HCT116 (cell line): ENCODE results near the gene COPG1. TPM values are rescaled to one million over a fixed set of nuclear protein-coding genes. Genes with fewer than 3 reads are reported as not detected.
"Not testable (repeated sequence)": the region's sequence is repeated elsewhere in the genome, so short reads cannot be mapped to it uniquely, and the experiment has no call there.

Experiments used
- ATAC-seq: fragments of 200-7000 bp; cut with Tn5 transposase; 2 replicates; pipeline ENCODE4 v1.9.1; 2020; ENCODE audit warnings: mild to moderate bottlenecking, moderate library complexity
- BruUV-seq: library from RNA; stranded (reverse); fragments of 400-500 nt; replicated peaks from 2 replicates; lab custom pipeline; 2021; lab: Mats Ljungman, UMichigan
- CTCF ChIA-PET: fragments of 300-600 bp; sonication (Branson Sonifier 250); formaldehyde crosslinking; loops from one replicate; lab custom pipeline; 2021; ENCODE audit warnings: antibody characterized with exemption; lab: Charles Lee
- POLR2A ChIA-PET: fragments of 300-600, 350-600 bp; sonication (Branson Sonifier 250); formaldehyde crosslinking; loops from one replicate; lab custom pipeline; 2021; ENCODE audit warnings: antibody characterized with exemption; lab: Charles Lee
- RAD21 ChIA-PET, 2 experiments: fragments of 300-600 bp; sonication (Branson Sonifier 250); formaldehyde crosslinking; loops; one replicate each; lab custom pipeline; 2023; ENCODE audit warnings: low total read pairs in 2 of 2; ENCODE audit not compliant: uncharacterized antibody in 2 of 2, unreplicated experiment in 2 of 2, low non-redundant PET in 1 of 2; lab: Charles Lee
- DNase-seq: peaks from one replicate; pipeline ENCODE4 v3.0.0-alpha.2; 2010; ENCODE audit warnings: low read depth, low spot score
- H2AFZ ChIP-seq: fragments of 200-600 bp; shearing (Covaris generic), sonication (generic); 2 replicates; pipeline ENCODE4 v1.6.1; 2017; ENCODE audit warnings: low read depth, mixed run types, mixed read lengths, antibody characterized with exemption, low read length; ENCODE audit not compliant: poor library complexity, severe bottlenecking
- H3K27ac ChIP-seq: 2 replicates; pipeline ENCODE4 v1.5.1; 2012; ENCODE audit warnings: low read depth, low read length
- H3K27me3 ChIP-seq: fragments of 200-600 bp; sonication (generic); 2 replicates; pipeline ENCODE4 v1.6.1; 2016; ENCODE audit warnings: mixed run types, low read length, mixed read lengths; ENCODE audit not compliant: insufficient read depth
- H3K36me3 ChIP-seq, 2 experiments: fragments of 200-500 bp in 1 of 2; fragments of 200-600 bp in 1 of 2; sonication (Bioruptor generic) in 1 of 2; sonication (generic) in 1 of 2; 2 replicates each; pipeline versions ENCODE4 v1.5.1 to v1.6.1; 2014 to 2016; ENCODE audit warnings: low read length in 2 of 2, inconsistent platforms in 1 of 2, mixed read lengths in 1 of 2, mixed run types in 1 of 2; ENCODE audit not compliant: insufficient read depth in 2 of 2, control insufficient read depth in 1 of 2
- H3K4me1 ChIP-seq, 2 experiments: fragments of 200-600 bp in 1 of 2; sonication (generic) in 1 of 2; 2 replicates each; pipeline versions ENCODE4 v1.5.1 to v1.6.1; 2012 to 2017; ENCODE audit warnings: low read length in 2 of 2, inconsistent platforms in 1 of 2, mild to moderate bottlenecking in 1 of 2, mixed read lengths in 1 of 2, mixed run types in 1 of 2, moderate library complexity in 1 of 2; ENCODE audit not compliant: insufficient read depth in 2 of 2, control insufficient read depth in 1 of 2
- H3K4me2 ChIP-seq: fragments of 200-600 bp; sonication (generic); 2 replicates; pipeline ENCODE4 v1.6.1; 2017; ENCODE audit warnings: mixed run types, low read length, mixed read lengths
- H3K4me3 ChIP-seq, 2 experiments: fragments of 200-600 bp in 1 of 2; sonication (generic) in 1 of 2; replicated peaks in 1 of 2; 2 replicates each; pipeline ENCODE4 v1.5.1; 2011 to 2016; ENCODE audit warnings: low read length in 2 of 2, control low read depth in 1 of 2, low read depth in 1 of 2, mild to moderate bottlenecking in 1 of 2, mixed read lengths in 1 of 2, mixed run types in 1 of 2
- H3K79me2 ChIP-seq: fragments of 200-600 bp; sonication (generic); 2 replicates; pipeline ENCODE4 v1.6.1; 2017; ENCODE audit warnings: mild to moderate bottlenecking, mixed run types, low read length, moderate library complexity, mixed read lengths; ENCODE audit not compliant: insufficient read depth
- H3K9ac ChIP-seq: fragments of 200-600 bp; sonication (generic); 2 replicates; pipeline ENCODE4 v1.6.1; 2016; ENCODE audit warnings: low read length, mixed read lengths
- H3K9me2 ChIP-seq: fragments of 200-600 bp; sonication (generic), shearing (Covaris generic); 2 replicates; pipeline ENCODE4 v1.6.1; 2017; ENCODE audit warnings: mixed run types, mild to moderate bottlenecking, moderate library complexity; ENCODE audit not compliant: insufficient read depth
- H3K9me3 ChIP-seq, 2 experiments: fragments of 200-500 bp in 1 of 2; fragments of 200-600 bp in 1 of 2; sonication (Bioruptor generic) in 1 of 2; sonication (generic) in 1 of 2; 2 replicates each; pipeline ENCODE4 v1.6.1; 2014 to 2017; ENCODE audit warnings: low read length in 2 of 2, mixed read lengths in 2 of 2, inconsistent platforms in 1 of 2, low read depth in 1 of 2, mild to moderate bottlenecking in 1 of 2, mixed run types in 1 of 2, moderate library complexity in 1 of 2; ENCODE audit not compliant: control insufficient read depth in 1 of 2, insufficient read depth in 1 of 2
- H4K20me1 ChIP-seq: fragments of 200-600 bp; sonication (generic), shearing (Covaris generic); 2 replicates; pipeline ENCODE4 v1.6.1; 2017; ENCODE audit warnings: mixed run types, mild to moderate bottlenecking, moderate library complexity; ENCODE audit not compliant: insufficient read depth
- CEBPB ChIP-seq: IDR thresholded peaks from 2 replicates; pipeline ENCODE4 v1.6.1; 2012; ENCODE audit warnings: low read depth
- EZH2 ChIP-seq: fragments of 200-600 bp; sonication (generic); IDR thresholded peaks from 2 replicates; pipeline ENCODE4 v1.6.1; 2017; ENCODE audit warnings: antibody characterized with exemption, mixed run types
- JUND ChIP-seq: IDR thresholded peaks from 2 replicates; pipeline ENCODE4 v1.6.1; 2012
- SIN3A ChIP-seq: IDR thresholded peaks from 2 replicates; pipeline ENCODE4 v1.6.1; 2012; ENCODE audit warnings: low read depth
- SP1 ChIP-seq: IDR thresholded peaks from 2 replicates; pipeline ENCODE4 v1.6.1; 2012; ENCODE audit warnings: low read depth
- SRF ChIP-seq: IDR thresholded peaks from 2 replicates; pipeline ENCODE4 v1.6.1; 2012; ENCODE audit warnings: low read depth
- TCF7L2 ChIP-seq: IDR thresholded peaks from 2 replicates; pipeline ENCODE4 v1.7.0; 2011; ENCODE audit warnings: borderline replicate concordance, inconsistent platforms; ENCODE audit not compliant: insufficient read depth, insufficient read length; ENCODE audit errors: extremely low read depth
- YY1 ChIP-seq: IDR thresholded peaks from 2 replicates; pipeline ENCODE4 v1.6.1; 2011; ENCODE audit warnings: low read length, low read depth, moderate library complexity, mild to moderate bottlenecking; ENCODE audit not compliant: insufficient replicate concordance; ENCODE audit errors: extremely low read depth
- ZFX ChIP-seq: fragments of 450-650 bp; IDR thresholded peaks from 2 replicates; pipeline ENCODE4 v1.6.1; 2017
- intact Hi-C: fragments of 100-400 bp; cut with micrococcal nuclease; formaldehyde crosslinking; loops from 2 replicates; pipeline ENCODE4 v1.10.0; 2022
- total RNA-seq: library from RNA; stranded (reverse); gene quantifications from one replicate; pipeline ENCODE4 v1.2.1, GENCODE V29; 2021; ENCODE audit not compliant: unreplicated experiment
- TF ChIP-seq, protein P1 (sequence below): IDR thresholded peaks from 2 replicates; pipeline ENCODE4 v1.6.1; 2012
- TF ChIP-seq, protein P2 (sequence below), 3 experiments: fragments of 200-600 bp in 1 of 3; sonication (generic) in 1 of 3; IDR thresholded peaks in 2 of 3; conservative IDR thresholded peaks in 1 of 3; 2 replicates each; pipeline ENCODE4 v1.5.1; 2012 to 2017; ENCODE audit warnings: low read depth in 2 of 3, low read length in 2 of 3, antibody characterized with exemption in 1 of 3, borderline replicate concordance in 1 of 3, control low read depth in 1 of 3, mild to moderate bottlenecking in 1 of 3, mixed read lengths in 1 of 3, mixed run types in 1 of 3, moderate library complexity in 1 of 3; ENCODE audit not compliant: insufficient read depth in 1 of 3
- TF ChIP-seq, protein P3 (sequence below): IDR thresholded peaks from 2 replicates; pipeline ENCODE4 v1.6.1; 2012

COPG1 gene
- total RNA-seq, 1 experiment from 2014 or later, result 182 TPM

DNA sequence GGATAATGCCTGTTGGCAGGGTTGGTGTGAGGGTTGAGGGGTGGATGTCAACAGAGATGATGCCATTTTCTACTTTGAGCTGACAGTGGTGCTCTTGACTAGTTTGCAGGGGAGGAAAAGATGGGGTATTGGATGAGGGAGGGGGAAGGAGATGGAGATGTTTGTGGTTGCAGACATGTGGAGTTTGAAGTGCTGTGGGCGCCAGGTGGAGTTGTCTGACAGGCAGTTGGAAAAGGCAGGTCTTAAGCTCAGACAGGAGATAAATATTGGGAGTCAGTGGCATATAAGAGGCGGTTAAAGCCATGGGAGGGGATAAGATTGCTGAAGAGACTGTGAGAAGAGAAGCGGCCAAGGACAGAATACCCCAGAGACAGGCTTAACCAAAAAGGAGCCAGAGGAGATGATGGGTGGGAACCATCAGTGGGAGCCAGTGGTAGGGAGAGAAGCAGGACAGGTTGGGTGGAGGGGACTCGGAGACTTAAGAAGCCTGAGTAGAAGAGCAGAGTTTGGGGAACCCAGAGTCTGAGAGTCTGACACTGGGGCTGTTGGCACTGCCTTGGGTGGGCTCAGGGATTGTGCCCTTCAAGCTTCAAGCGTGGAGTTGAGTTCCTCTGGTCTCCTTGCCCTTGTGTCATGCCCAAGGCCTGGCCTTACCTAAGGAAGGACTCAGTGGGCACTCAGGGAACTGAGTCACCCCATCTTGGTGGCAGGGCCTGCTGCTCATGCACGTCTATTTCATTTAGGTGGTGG is 13.9 kb downstream of the COPG1 start (continued):
- TF ChIP-seq, protein P1, sequence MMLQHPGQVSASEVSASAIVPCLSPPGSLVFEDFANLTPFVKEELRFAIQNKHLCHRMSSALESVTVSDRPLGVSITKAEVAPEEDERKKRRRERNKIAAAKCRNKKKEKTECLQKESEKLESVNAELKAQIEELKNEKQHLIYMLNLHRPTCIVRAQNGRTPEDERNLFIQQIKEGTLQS, result no peak
- TF ChIP-seq, protein P2, sequence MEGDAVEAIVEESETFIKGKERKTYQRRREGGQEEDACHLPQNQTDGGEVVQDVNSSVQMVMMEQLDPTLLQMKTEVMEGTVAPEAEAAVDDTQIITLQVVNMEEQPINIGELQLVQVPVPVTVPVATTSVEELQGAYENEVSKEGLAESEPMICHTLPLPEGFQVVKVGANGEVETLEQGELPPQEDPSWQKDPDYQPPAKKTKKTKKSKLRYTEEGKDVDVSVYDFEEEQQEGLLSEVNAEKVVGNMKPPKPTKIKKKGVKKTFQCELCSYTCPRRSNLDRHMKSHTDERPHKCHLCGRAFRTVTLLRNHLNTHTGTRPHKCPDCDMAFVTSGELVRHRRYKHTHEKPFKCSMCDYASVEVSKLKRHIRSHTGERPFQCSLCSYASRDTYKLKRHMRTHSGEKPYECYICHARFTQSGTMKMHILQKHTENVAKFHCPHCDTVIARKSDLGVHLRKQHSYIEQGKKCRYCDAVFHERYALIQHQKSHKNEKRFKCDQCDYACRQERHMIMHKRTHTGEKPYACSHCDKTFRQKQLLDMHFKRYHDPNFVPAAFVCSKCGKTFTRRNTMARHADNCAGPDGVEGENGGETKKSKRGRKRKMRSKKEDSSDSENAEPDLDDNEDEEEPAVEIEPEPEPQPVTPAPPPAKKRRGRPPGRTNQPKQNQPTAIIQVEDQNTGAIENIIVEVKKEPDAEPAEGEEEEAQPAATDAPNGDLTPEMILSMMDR (IDR thresholded peaks at IDR 0.05 in 2 of 3, conservative IDR thresholded peaks at IDR 0.05 in 1 of 3; ENCODE audit: borderline replicate concordance in 1 of 3, insufficient read depth in 1 of 3, low read depth in 2 of 3, low read length in 2 of 3), result no peak
- no peak for TF ChIP-seq EZH2
- TF ChIP-seq YY1, result no peak
- no peak for TF ChIP-seq SRF
- TF ChIP-seq, protein P3, sequence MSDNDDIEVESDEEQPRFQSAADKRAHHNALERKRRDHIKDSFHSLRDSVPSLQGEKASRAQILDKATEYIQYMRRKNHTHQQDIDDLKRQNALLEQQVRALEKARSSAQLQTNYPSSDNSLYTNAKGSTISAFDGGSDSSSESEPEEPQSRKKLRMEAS, result no peak
- TF ChIP-seq TCF7L2, result no peak
- no peak for TF ChIP-seq SIN3A
- TF ChIP-seq ZFX, result no peak
- no peak for TF ChIP-seq SP1
- no peak for TF ChIP-seq JUND
- no peak for TF ChIP-seq CEBPB

DNA sequence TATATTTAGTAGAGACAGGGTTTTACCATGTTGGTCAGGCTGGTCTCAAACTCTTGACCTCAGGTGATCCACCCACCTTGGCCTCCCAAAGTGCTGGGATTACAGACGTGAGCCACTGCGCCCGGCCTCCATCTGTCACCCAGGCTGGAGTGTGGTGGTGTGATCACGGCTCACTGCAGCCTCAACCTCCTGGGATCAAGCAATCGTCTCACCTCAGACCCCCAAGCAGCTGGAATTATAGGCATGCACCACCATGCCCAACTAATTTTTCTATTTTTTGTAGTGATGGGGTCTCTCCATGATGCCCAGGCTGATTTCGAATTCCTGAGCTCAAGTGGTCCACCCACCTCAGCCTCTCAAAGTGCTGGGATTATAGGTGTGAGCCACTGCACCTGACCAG is 15.6 kb downstream of the COPG1 start:
- H2AFZ ChIP-seq, POLR2A ChIA-PET, H3K4me2 ChIP-seq, H3K9ac ChIP-seq, DNase-seq, H3K79me2 ChIP-seq, ATAC-seq, BruUV-seq, H3K4me1 ChIP-seq, H3K4me3 ChIP-seq, RAD21 ChIA-PET, intact Hi-C loops, H3K9me2 ChIP-seq, H3K27ac ChIP-seq, CTCF ChIA-PET, H4K20me1 ChIP-seq, H3K9me3 ChIP-seq, H3K27me3 ChIP-seq: not testable (repeated sequence)
- H3K36me3 ChIP-seq, result peaks cover 51 to 68% of the 10 kb centered on the region in 2 experiments; a peak in 3 of 4 replicates
